Activated T-helper 1 cell treated with anti-CD3 and anti-CD28 coated beads, Interleukin-2, amount 50 U/mL, for 16 hours (primary cell): Measurements from ENCODE around the gene DIDO1.

Source experiments
- DNase-seq, 2 donors: peaks; one replicate each; pipeline ENCODE4 v3.0.0-alpha.2; 2020; ENCODE audit warnings: low read depth in 1 of 2, low spot score in 1 of 2

Gene DIDO1

DNA sequence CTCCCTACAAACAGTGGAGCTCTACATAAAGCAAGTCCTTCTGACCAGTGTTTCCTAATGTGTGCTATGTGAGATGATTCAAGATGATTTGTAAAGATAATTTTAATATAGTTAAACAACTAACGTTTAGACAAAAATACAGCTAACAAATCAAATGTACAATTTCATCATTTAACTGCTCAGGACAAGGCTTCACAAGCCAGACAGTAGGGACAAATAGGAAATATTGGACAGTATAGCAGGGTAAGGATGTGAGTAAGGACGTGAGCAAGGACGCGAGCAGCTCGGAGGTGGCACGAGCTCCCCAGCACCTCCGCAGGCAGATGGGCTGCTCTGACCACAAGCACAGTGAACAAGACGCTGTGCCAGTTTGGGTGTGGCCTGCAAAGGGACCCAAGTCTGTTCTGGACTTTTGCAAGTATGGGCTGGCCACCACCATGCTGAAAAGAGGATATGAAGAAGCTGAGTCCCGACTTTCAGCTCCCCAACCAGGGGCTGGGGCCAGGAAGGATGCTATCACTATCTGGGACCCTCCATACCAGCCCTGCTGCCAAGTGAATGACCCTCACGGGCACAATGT lies 14.5 kb downstream of the DIDO1 start:
- DNase-seq, result no peak

DNA sequence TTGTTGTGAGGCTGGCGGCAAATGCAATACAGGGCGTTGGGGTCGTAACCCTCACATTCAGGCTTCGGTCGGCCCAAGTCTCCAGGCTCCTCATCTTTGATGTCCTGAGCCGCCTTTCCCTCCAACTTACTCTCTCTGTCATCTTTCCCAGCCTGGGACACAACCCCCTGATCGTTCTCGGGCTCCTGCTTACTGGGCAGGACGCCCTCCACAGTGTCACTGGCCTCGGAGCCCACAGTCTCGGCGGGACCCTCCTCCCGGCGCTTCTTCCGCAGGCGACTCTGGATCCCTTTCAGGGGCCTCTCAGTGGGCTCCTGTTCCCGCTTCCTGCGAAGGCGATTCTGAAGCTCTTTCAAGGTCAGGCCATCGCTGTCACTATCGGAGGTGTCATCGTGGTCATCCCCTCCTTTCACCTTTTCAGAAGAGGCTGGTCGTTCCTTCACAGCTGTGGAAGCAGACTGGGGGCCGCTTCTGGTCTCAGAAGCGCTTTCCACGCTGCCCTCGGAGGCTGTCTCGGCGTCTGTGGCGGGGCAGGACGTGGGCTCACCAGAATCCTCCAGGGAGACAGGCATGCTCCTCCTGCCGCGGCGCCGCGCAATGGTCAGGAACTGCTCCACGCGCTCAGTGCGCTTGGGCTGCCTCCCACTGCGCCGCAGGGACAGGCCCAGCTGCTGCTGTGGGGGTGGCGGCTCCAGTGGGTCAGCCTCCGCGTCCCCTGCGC lies 15.4 kb downstream of the DIDO1 start:
- no peak for DNase-seq

DNA sequence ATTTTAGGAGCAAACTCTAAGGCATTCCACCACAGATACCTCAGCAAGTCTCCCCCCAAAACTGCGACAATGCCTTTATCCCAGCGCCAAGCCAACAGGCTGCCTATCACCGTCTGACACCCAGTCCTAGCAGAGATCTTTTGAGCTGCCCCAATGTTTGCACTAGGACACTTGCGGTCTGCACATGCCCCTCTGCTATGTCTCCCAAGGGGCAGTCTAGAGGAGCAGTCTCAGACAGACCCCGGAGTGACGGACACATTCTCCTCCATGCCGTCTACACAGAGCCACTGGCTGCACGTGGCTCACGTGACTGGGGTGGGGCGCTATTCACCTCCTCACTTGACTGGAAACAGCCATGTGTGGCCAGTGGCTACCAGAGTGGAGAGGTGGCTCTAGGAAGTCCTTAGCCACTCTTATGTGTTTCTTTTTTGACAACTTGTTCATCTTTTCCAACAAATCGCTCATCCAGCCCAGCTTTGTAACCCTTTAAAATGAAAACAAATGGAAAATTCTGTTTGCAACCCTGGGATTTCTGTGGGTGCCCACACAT lies 16.0 kb downstream of the DIDO1 start:
- no peak for DNase-seq

GRCh38 chr20:62908971-62909791 lies 17.1 kb downstream of the DIDO1 start:
- no peak for DNase-seq

GRCh38 chr20:62907384-62908317 lies 18.7 kb downstream of the DIDO1 start:
- no peak for DNase-seq

DNA sequence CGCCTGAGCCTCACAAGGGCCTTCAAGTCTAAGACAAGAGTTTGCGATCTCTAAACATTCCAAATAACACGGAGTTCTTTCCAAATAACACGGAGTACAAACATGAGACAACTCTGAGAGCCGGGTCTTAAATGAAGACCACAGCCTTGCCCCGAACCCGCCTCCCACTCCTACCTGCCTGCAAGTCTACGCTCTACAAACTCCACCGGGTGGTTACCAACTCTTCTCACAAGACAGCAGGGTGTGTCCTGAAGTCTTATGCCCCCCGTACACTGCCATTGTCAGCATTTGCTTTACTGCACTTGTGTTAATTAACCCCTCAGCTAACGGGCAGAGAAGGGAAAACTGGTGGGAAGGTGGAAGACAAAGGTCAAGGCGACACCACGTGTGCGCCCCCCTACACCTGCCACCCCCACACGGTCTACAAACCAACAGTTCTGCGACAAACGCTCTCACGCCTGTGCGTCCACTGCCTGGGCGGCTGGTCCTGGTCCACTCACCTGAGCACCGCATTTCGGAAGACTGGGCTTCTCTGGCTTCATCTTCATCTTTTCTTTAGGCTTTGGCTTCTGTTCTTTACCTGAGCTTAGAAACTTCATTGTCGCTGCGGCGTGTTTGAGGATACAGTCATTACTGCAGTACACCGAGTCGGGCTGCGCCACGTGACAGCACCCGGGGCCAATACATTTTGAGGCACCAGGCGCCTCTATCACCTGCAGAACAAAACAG lies 19.5 kb downstream of the DIDO1 start:
- no peak for DNase-seq

GRCh38 chr20:62906209-62906608 lies 20.1 kb downstream of the DIDO1 start:
- no peak for DNase-seq

DNA sequence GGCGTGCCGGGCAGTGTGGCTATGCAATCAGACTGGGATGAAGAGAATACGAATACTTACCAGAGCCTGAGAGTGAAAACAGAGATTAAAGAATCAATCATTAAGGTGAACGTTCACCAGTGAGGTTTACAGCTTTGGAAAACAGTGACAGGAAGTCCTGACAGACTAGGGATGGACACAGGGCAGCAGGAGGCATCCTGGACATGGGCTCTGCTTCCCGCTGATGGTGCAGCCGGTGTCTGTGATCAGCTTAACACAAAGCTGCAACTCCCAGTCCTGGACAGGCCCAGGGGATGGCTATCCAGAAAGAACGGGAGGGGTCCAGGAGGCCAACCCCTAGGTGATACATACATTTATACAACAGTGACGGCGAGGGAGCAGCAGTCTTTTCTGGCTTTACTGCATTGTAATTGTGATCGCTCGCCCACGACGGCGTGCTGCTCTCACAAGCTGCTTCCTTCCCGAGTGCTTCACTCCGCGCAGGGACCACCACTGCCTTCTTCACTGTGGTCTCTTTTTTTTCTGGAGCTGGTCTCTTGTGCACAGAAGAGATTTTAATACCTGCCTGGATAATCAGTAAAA lies 20.7 kb downstream of the DIDO1 start:
- DNase-seq, result no peak

DNA sequence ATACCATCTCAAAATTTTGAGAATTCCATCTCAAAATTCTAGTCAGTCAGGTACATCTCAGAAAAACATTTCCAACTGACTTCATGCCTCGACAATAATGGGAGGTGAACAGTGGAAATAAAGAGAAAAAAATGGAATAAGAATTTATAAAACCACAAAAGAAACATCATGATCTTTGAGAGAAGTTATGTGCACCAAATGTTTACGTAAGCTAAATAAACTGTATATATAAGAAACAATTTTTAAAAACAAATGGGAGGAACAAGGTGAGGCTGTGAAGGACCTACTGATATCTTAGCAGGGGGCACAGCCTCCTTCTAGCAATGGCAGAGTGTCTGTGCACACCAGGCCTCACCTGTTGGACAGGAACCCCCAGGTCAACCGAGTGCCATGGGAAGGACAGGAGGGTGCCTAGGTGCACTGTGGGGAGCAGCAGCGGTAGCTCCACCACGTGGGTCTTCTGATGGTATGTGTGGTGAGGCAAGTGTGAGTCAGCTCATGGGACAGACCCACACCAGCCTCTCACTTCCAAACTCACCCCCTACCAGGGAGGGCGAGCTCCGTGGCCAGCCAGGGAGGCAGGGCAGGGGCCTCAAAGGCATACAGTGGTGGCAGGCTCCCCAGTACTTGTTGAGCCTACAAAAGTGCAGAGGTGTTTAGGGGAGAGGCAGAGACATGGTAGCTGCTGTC lies 23.2 kb downstream of the DIDO1 start:
- no peak for DNase-seq

- DNase-seq, result no peak
These were observed 24.4 kb downstream of the DIDO1 start for GRCh38 chr20:62901891-62902290.

DNA sequence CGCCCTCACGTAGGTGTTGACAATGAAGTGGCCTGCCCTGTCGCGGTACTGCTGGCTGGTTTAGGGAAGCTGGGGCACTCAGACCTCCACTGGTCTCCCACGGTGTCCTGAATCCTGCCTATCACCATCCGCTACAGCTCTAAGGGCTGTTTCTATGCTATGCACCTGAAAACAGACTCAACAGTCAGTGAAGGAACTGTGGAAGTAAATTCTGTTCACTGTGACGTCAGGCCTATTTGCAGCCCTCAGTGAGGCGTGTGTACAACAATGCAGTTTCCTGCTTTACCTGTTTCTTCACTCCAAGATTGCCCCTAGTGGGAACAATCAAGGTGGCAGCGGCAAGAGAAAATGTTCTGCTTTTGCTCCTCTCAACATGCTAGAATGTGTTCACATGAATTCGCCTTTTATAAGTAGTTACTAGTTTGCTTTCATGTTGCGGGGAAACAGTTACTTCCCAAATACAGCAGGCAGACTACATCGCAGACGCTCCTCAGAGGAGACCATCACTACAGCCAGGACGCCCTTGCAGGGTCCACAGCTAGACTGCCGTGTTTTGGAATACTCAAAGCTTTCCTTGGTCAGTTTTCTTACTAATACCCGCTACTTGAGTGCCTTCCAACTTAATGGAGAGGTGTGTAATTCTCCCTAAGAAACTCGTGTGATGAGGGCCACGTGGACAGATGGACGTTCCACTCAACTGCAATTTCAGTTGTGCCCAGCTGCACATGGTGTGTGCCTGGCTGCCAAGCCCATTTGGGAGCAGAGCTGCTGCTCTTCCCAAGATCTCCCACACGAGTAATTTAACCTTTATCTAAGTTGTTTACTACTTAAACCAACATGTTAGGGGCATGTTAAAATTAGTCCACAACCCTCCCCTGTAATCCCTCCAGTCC lies 25.4 kb downstream of the DIDO1 start:
- no peak for DNase-seq

DNA sequence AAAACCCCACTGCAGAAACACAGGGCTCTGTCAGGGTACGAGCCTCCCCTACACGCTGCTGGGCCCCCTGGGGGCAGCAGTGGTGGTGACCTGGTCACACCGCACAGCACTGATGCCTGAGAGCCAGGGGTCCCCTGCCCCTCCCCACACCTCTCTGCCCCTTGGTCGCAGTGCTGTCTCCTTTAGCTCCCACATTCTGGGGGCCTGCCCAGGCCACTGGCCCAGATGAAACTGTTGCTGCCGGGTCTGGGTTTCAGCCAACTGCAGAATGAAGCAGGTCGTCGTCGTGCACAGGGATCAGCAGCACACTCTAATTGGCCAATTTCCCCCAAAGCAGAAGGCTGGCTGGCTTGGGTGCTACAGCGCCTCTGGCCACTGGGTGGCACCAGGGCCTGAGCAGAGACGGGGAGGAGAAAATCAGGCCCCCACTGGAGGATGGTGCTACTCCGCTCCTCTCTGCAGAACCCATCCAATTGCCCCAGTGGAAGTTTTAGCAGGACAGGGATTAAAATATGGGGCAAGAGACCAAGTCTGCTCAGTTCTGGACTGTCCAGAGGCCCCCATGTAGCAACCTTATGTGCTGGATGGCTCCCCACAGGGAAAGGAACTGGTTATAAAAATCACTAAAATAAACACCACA lies 26.1 kb downstream of the DIDO1 start:
- DNase-seq, result peak; percentile 44 to 51

DNA sequence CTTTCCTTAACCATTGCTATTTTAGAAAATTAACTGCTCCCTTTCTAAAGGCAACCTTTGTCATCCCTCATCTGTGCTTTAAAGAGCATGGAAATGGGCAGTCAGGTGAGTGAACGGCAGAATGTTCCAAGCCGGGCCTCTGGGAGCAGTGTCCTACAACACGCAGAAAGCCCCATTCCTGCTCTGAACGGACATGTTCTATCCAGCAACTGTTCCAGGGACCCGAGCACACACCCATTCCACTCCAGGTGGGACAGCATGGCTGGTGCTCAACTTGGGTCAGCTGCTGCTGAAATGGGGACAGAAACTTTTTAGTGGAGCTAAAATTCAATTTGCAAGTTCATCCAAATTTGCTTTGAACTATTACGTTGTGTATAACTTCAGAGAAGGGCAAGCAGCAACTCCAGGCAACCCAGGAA lies 26.7 kb downstream of the DIDO1 start:
- DNase-seq, result no peak

GRCh38 chr20:62898970-62899632 lies 27.2 kb downstream of the DIDO1 start:
- DNase-seq, result no peak

GRCh38 chr20:62898093-62898964 lies 28.0 kb downstream of the DIDO1 start:
- no peak for DNase-seq

GRCh38 chr20:62897666-62898065 lies 28.6 kb downstream of the DIDO1 start:
- no peak for DNase-seq
